ENCODE measurements around the gene MRTFA. TPM values are rescaled to one million over a fixed set of nuclear protein-coding genes. Genes with fewer than 3 reads are reported as not detected.

MRTFA gene
- total and polyA plus RNA-seq, 9 of the 15 experiments (the other 6 are each of a cell fraction or from before 2014, with no cell fraction given): 0.84 to 21.1 (median 3.7) TPM

DNA sequence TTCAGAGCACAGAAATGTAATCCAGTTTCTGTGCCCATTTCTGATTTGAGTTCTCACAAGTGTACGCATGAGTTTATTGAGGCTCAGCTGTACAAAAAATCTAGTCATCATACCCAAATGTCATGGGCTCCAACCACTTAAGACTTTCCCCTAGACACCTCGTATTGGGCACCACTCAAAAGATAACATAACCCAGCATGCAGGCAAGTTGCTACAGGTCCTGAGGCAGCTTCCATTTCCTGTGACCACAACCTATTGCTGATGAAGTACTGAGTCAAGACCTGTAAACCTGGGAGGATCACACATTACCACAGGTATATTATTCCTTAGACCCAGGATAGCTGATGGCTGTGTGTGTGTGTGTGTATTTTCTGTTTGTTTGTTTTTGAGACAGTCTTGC, 95.2 kb downstream of the MRTFA start:
- CTCF ChIA-PET (ENCODE audit: low intra/inter-chr PET ratio): no interaction called here
- Histone ChIP-seq H3K4me3 (no peak overlapping the region), H3K27ac (ENCODE audit: extremely low read depth, low read depth, low read length) (no peak overlapping the region), H3K9me1 (ENCODE audit: control insufficient read depth, insufficient read depth, low read length) (no peaks in the 10 kb centered on the region), H3K79me2 (ENCODE audit: control insufficient read depth, insufficient read depth, low read length) (0 out of 3 replicates have a peak, but pooled peaks cover 2% of the 10 kb centered on the region), H3K4me2 (ENCODE audit: insufficient read depth, low read length) (no peak overlapping the region), H3K36me3 (ENCODE audit: control insufficient read depth, insufficient read depth, low read length) (no peaks in the 10 kb centered on the region), H3K4me1 (replicated peaks in 1 of 2; ENCODE audit: control insufficient read depth in 2 of 2, insufficient read depth in 2 of 2, low read length in 2 of 2) (no peaks in the 10 kb centered on the region; a peak in 1 of 5 replicates), H3K9ac (ENCODE audit: insufficient read depth in 1 of 2, low read depth in 2 of 2, low read length in 2 of 2) (no peak overlapping the region), H2AFZ (ENCODE audit: low read depth, low read length) (no peak overlapping the region), H3K9me3 (replicated peaks; ENCODE audit: control insufficient read depth, insufficient read depth, low read depth, low read length) (no peaks in the 10 kb centered on the region), H3K27me3 (ENCODE audit: control insufficient read depth in 2 of 2, insufficient read depth in 2 of 2, low read length in 2 of 2) (no peaks in the 10 kb centered on the region), H4K20me1 (replicated peaks; ENCODE audit: control insufficient read depth, insufficient read depth, low read length) (no peaks in the 10 kb centered on the region)
- in situ Hi-C loops (cut with MboI): no loop called here
- POLR2A ChIA-PET: interaction anchor here (0.9 kb wide), 1 partner anchor 273 kb away, joined by 3 read pairs; no protein-coding TSS in a partner anchor
- WGBS (ENCODE audit: insufficient coverage, low coverage, missing lambda C conversion rate): 40% methylated on average over 2 of the region's 2 CpGs
- DNase-seq (ENCODE audit: extremely low read depth in 1 of 4, low spot score in 3 of 4) (no peak), ATAC-seq (no peak), FAIRE-seq (no peak)
- TF ChIP-seq, protein P1, sequence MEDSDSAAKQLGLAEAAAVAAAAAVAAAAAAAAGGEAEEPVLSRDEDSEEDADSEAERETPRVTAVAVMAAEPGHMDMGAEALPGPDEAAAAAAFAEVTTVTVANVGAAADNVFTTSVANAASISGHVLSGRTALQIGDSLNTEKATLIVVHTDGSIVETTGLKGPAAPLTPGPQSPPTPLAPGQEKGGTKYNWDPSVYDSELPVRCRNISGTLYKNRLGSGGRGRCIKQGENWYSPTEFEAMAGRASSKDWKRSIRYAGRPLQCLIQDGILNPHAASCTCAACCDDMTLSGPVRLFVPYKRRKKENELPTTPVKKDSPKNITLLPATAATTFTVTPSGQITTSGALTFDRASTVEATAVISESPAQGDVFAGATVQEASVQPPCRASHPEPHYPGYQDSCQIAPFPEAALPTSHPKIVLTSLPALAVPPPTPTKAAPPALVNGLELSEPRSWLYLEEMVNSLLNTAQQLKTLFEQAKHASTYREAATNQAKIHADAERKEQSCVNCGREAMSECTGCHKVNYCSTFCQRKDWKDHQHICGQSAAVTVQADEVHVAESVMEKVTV (CRISPR knock-in tag; IDR thresholded peaks at IDR 0.05): no peak
- TF ChIP-seq, protein P2, sequence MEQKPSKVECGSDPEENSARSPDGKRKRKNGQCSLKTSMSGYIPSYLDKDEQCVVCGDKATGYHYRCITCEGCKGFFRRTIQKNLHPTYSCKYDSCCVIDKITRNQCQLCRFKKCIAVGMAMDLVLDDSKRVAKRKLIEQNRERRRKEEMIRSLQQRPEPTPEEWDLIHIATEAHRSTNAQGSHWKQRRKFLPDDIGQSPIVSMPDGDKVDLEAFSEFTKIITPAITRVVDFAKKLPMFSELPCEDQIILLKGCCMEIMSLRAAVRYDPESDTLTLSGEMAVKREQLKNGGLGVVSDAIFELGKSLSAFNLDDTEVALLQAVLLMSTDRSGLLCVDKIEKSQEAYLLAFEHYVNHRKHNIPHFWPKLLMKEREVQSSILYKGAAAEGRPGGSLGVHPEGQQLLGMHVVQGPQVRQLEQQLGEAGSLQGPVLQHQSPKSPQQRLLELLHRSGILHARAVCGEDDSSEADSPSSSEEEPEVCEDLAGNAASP (IDR thresholded peaks at IDR 0.05): no peak
- TF ChIP-seq SMARCE1 (IDR thresholded peaks at IDR 0.05) (no peak), PCBP2 (IDR thresholded peaks at IDR 0.05; ENCODE audit: low read depth, low read length, poor library complexity, severe bottlenecking) (no peak), PHB2 (IDR thresholded peaks at IDR 0.05; ENCODE audit: low read depth) (no peak), JUND (IDR thresholded peaks at IDR 0.05; ENCODE audit: borderline replicate concordance, low read depth, low read length) (no peak), JUND (tag; IDR thresholded peaks at IDR 0.05; ENCODE audit: borderline replicate concordance, low read depth, low read length) (no peak), RB1 (IDR thresholded peaks at IDR 0.05; ENCODE audit: low read depth) (no peak), XRCC3 (IDR thresholded peaks at IDR 0.05) (no peak), XRCC5 (IDR thresholded peaks at IDR 0.05; ENCODE audit: low read depth, low read length) (no peak), TRIM24 (IDR thresholded peaks at IDR 0.05) (no peak)
- intact Hi-C loops (cut with micrococcal nuclease): no loop called here
- no TSS peak for BruUV-seq (replicated peaks)
